Measurements from ENCODE around the gene FDXR.

FDXR gene

GRCh38 chr17:74883241-74883745 lies 10.5 kb upstream of the FDXR start:
- no peak for DNase-seq (ENCODE audit: insufficient read length, low spot score)
- FAIRE-seq, result no peak
- TF ChIP-seq PAX5 (IDR thresholded peaks at IDR 0.05; ENCODE audit: insufficient read depth, low read length, severe bottlenecking), result no peak
- TF ChIP-seq POLR2AphosphoS5 (IDR thresholded peaks at IDR 0.05; ENCODE audit: low read depth, low read length), result no peak
- TF ChIP-seq POLR2A (IDR thresholded peaks at IDR 0.05; ENCODE audit: low read depth, low read length), result no peak

- FAIRE-seq, result no peak
- DNase-seq (ENCODE audit: insufficient read length, low spot score), result no peak
- TF ChIP-seq POU2F2 (IDR thresholded peaks at IDR 0.05; ENCODE audit: low read depth, low read length) (no peak), PAX5 (IDR thresholded peaks at IDR 0.05; ENCODE audit: insufficient read depth, low read length, severe bottlenecking) (no peak), POLR2AphosphoS5 (IDR thresholded peaks at IDR 0.05; ENCODE audit: low read depth, low read length) (no peak), POLR2A (IDR thresholded peaks at IDR 0.05; ENCODE audit: low read depth, low read length) (no peak), SPI1 (IDR thresholded peaks at IDR 0.05; ENCODE audit: low read depth, low read length) (no peak), TAF1 (IDR thresholded peaks at IDR 0.05; ENCODE audit: low read depth, low read length) (no peak)
Measured at GRCh38 chr17:74882517-74883240, 9.9 kb upstream of the FDXR start.

GRCh38 chr17:74881073-74881472 lies 8.3 kb upstream of the FDXR start:
- no peak for DNase-seq (ENCODE audit: insufficient read length, low spot score)
- TF ChIP-seq POU2F2 (IDR thresholded peaks at IDR 0.05; ENCODE audit: low read depth, low read length), result no peak
- TF ChIP-seq POLR2A (IDR thresholded peaks at IDR 0.05; ENCODE audit: low read depth, low read length), result no peak
- no peak for TF ChIP-seq TAF1 (IDR thresholded peaks at IDR 0.05; ENCODE audit: low read depth, low read length)
- TF ChIP-seq PAX5 (IDR thresholded peaks at IDR 0.05; ENCODE audit: insufficient read depth, low read length, severe bottlenecking), result no peak
- TF ChIP-seq POLR2AphosphoS5 (IDR thresholded peaks at IDR 0.05; ENCODE audit: low read depth, low read length), result no peak
- no peak for TF ChIP-seq SPI1 (IDR thresholded peaks at IDR 0.05; ENCODE audit: low read depth, low read length)
- no peak for FAIRE-seq

- FAIRE-seq (no peak), DNase-seq (ENCODE audit: insufficient read length, low spot score) (no peak)
- TF ChIP-seq POLR2A (IDR thresholded peaks at IDR 0.05; ENCODE audit: low read depth, low read length) (no peak), PAX5 (IDR thresholded peaks at IDR 0.05; ENCODE audit: insufficient read depth, low read length, severe bottlenecking) (no peak), POU2F2 (IDR thresholded peaks at IDR 0.05; ENCODE audit: low read depth, low read length) (no peak), POLR2AphosphoS5 (IDR thresholded peaks at IDR 0.05; ENCODE audit: low read depth, low read length) (no peak), TAF1 (IDR thresholded peaks at IDR 0.05; ENCODE audit: low read depth, low read length) (no peak), SPI1 (IDR thresholded peaks at IDR 0.05; ENCODE audit: low read depth, low read length) (no peak)
Measured at GRCh38 chr17:74879308-74879707, 6.5 kb upstream of the FDXR start.

GRCh38 chr17:74878658-74879057 lies 5.9 kb upstream of the FDXR start:
- FAIRE-seq, result no peak
- DNase-seq (ENCODE audit: insufficient read length, low spot score), result no peak
- TF ChIP-seq TAF1 (IDR thresholded peaks at IDR 0.05; ENCODE audit: low read depth, low read length) (no peak), POU2F2 (IDR thresholded peaks at IDR 0.05; ENCODE audit: low read depth, low read length) (no peak), POLR2A (IDR thresholded peaks at IDR 0.05; ENCODE audit: low read depth, low read length) (no peak), POLR2AphosphoS5 (IDR thresholded peaks at IDR 0.05; ENCODE audit: low read depth, low read length) (no peak), SPI1 (IDR thresholded peaks at IDR 0.05; ENCODE audit: low read depth, low read length) (no peak), PAX5 (IDR thresholded peaks at IDR 0.05; ENCODE audit: insufficient read depth, low read length, severe bottlenecking) (no peak)

- TF ChIP-seq PAX5 (IDR thresholded peaks at IDR 0.05; ENCODE audit: insufficient read depth, low read length, severe bottlenecking), result no peak
- DNase-seq (ENCODE audit: insufficient read length, low spot score) (no peak), FAIRE-seq (no peak)
Measured at GRCh38 chr17:74877592-74878548, 5.1 kb upstream of the FDXR start.

- no peak for DNase-seq (ENCODE audit: insufficient read length, low spot score)
- no peak for FAIRE-seq
- TF ChIP-seq POLR2A (IDR thresholded peaks at IDR 0.05; ENCODE audit: low read depth, low read length) (no peak), SPI1 (IDR thresholded peaks at IDR 0.05; ENCODE audit: low read depth, low read length) (no peak), POLR2AphosphoS5 (IDR thresholded peaks at IDR 0.05; ENCODE audit: low read depth, low read length) (no peak), TAF1 (IDR thresholded peaks at IDR 0.05; ENCODE audit: low read depth, low read length) (no peak), POU2F2 (IDR thresholded peaks at IDR 0.05; ENCODE audit: low read depth, low read length) (no peak), PAX5 (IDR thresholded peaks at IDR 0.05; ENCODE audit: insufficient read depth, low read length, severe bottlenecking) (no peak)
Measured at GRCh38 chr17:74875977-74876593, 3.3 kb upstream of the FDXR start.

- TF ChIP-seq POU2F2 (IDR thresholded peaks at IDR 0.05; ENCODE audit: low read depth, low read length) (no peak), TAF1 (IDR thresholded peaks at IDR 0.05; ENCODE audit: low read depth, low read length) (no peak), SPI1 (IDR thresholded peaks at IDR 0.05; ENCODE audit: low read depth, low read length) (no peak), POLR2A (IDR thresholded peaks at IDR 0.05; ENCODE audit: low read depth, low read length) (no peak), PAX5 (IDR thresholded peaks at IDR 0.05; ENCODE audit: insufficient read depth, low read length, severe bottlenecking) (no peak)
- DNase-seq (ENCODE audit: insufficient read length, low spot score) (no peak), FAIRE-seq (no peak)
Measured at GRCh38 chr17:74875155-74875976, 2.6 kb upstream of the FDXR start.
